GM23338 (cell line): ENCODE results near the gene UCN2. TPM values are rescaled to one million over a fixed set of nuclear protein-coding genes. Genes with fewer than 3 reads are reported as not detected.

Source experiments
- ATAC-seq: fragments of 200-7000 bp; cut with Tn5 transposase; 3 replicates; pipeline ENCODE4 v1.9.1; 2020
- DNase-seq: peaks from one replicate; pipeline ENCODE4 v3.0.0-alpha.2; 2015; ENCODE audit warnings: low spot score
- H2AFZ ChIP-seq: fragments of 200-600 bp; sonication (generic); 2 replicates; pipeline ENCODE4 v1.8.0; 2016; ENCODE audit warnings: antibody characterized with exemption, mild to moderate bottlenecking, moderate library complexity
- H3F3A ChIP-seq: fragments of 200-600 bp; sonication (generic); replicated peaks from 2 replicates; pipeline ENCODE4 v1.8.0; 2017; ENCODE audit warnings: antibody characterized with exemption, mixed run types, low read depth
- H3K27ac ChIP-seq: fragments of 200-600 bp; sonication (generic); 2 replicates; pipeline ENCODE4 v1.6.1; 2016; ENCODE audit warnings: low read depth
- H3K27me3 ChIP-seq: fragments of 200-600 bp; sonication (generic); 2 replicates; pipeline ENCODE4 v1.8.0; 2016; ENCODE audit warnings: mild to moderate bottlenecking, mixed run types, moderate library complexity; ENCODE audit not compliant: insufficient read depth
- H3K36me3 ChIP-seq: fragments of 200-600 bp; sonication (generic); 2 replicates; pipeline ENCODE4 v1.8.0; 2016; ENCODE audit warnings: mild to moderate bottlenecking; ENCODE audit not compliant: insufficient read depth
- H3K4me1 ChIP-seq: fragments of 200-600 bp; sonication (generic); 2 replicates; pipeline ENCODE4 v1.8.0; 2016; ENCODE audit warnings: mild to moderate bottlenecking, moderate library complexity; ENCODE audit not compliant: insufficient read depth
- H3K4me2 ChIP-seq: fragments of 200-600 bp; sonication (generic); 2 replicates; pipeline ENCODE4 v1.7.1; 2017; ENCODE audit warnings: mixed run types
- H3K4me3 ChIP-seq: fragments of 200-600 bp; sonication (generic); 2 replicates; pipeline ENCODE4 v1.6.1; 2016; ENCODE audit warnings: mixed run types
- H3K79me2 ChIP-seq: fragments of 200-600 bp; sonication (generic); replicated peaks from 2 replicates; pipeline ENCODE4 v1.8.0; 2017; ENCODE audit warnings: mild to moderate bottlenecking; ENCODE audit not compliant: insufficient read depth
- H3K9me2 ChIP-seq: fragments of 200-600 bp; sonication (generic); 2 replicates; pipeline ENCODE4 v1.8.0; 2017; ENCODE audit not compliant: insufficient read depth
- H4K20me1 ChIP-seq: fragments of 200-600 bp; sonication (generic); replicated peaks from 2 replicates; pipeline ENCODE4 v1.8.0; 2017; ENCODE audit warnings: mild to moderate bottlenecking; ENCODE audit not compliant: insufficient read depth
- H3K27ac Mint-ChIP-seq: 2 replicates; pipeline ENCODE4 v1.8.0; 2020; ENCODE audit warnings: inconsistent platforms, mild to moderate bottlenecking, moderate library complexity, mixed read lengths
- H3K27me3 Mint-ChIP-seq: 3 replicates; pipeline ENCODE4 v1.8.0; 2022; ENCODE audit warnings: low read depth, mild to moderate bottlenecking, moderate library complexity, mixed read lengths, inconsistent platforms; ENCODE audit not compliant: insufficient read depth, poor library complexity
- H3K36me3 Mint-ChIP-seq: 3 replicates; pipeline ENCODE4 v1.8.0; 2021; ENCODE audit warnings: low read depth, mild to moderate bottlenecking, inconsistent platforms, moderate library complexity, mixed read lengths
- H3K4me1 Mint-ChIP-seq: 3 replicates; pipeline ENCODE4 v1.8.0; 2020; ENCODE audit warnings: mild to moderate bottlenecking, inconsistent platforms, mixed read lengths
- H3K4me3 Mint-ChIP-seq: 3 replicates; pipeline ENCODE4 v1.8.0; 2021; ENCODE audit warnings: moderate library complexity, mild to moderate bottlenecking, inconsistent platforms, mixed read lengths
- H3K9me3 Mint-ChIP-seq: 3 replicates; pipeline ENCODE4 v1.8.0; 2020; ENCODE audit warnings: moderate library complexity, mild to moderate bottlenecking, inconsistent platforms, mixed read lengths
- CREB1 ChIP-seq: fragments of 250-450 bp; sonication (Bioruptor Pico); IDR thresholded peaks from 2 replicates; pipeline ENCODE4 v1.5.0; 2020; ENCODE audit warnings: low read depth, mild to moderate bottlenecking, moderate library complexity
- ETS1 ChIP-seq: IDR thresholded peaks from 2 replicates; pipeline ENCODE4 v1.6.1; 2016; ENCODE audit warnings: antibody characterized with exemption
- EZH2 ChIP-seq: fragments of 200-600 bp; sonication (generic); IDR thresholded peaks from one replicate; pipeline ENCODE4 v1.8.0; 2017; ENCODE audit warnings: antibody characterized with exemption, mild to moderate bottlenecking, low read depth; ENCODE audit not compliant: unreplicated experiment
- EZH2phosphoT487 ChIP-seq: fragments of 200-600 bp; sonication (generic); IDR thresholded peaks from one replicate; pipeline ENCODE4 v1.8.1; 2018; ENCODE audit warnings: antibody characterized with exemption; ENCODE audit not compliant: unreplicated experiment
- JUNB ChIP-seq: IDR thresholded peaks from one replicate; pipeline ENCODE4 v1.6.1; 2016; ENCODE audit warnings: antibody characterized with exemption; ENCODE audit not compliant: unreplicated experiment
- POLR2AphosphoS5 ChIP-seq: IDR thresholded peaks from 2 replicates; pipeline ENCODE4 v1.6.1; 2016; ENCODE audit warnings: antibody characterized with exemption, low read depth
- STAT1 ChIP-seq: IDR thresholded peaks from one replicate; pipeline ENCODE4 v1.6.1; 2016; ENCODE audit warnings: antibody characterized with exemption; ENCODE audit not compliant: unreplicated experiment
- ZNF114 ChIP-seq: fragments of 250-450 bp; sonication (Bioruptor Pico); IDR thresholded peaks from 2 replicates; pipeline ENCODE4 v1.5.0; 2020; ENCODE audit warnings: mild to moderate bottlenecking, moderate library complexity
- ZNF331 ChIP-seq: fragments of 250-450 bp; sonication (Bioruptor Pico); IDR thresholded peaks from 2 replicates; pipeline ENCODE4 v1.5.0; 2020; ENCODE audit warnings: low read depth, mild to moderate bottlenecking, moderate library complexity
- ZNF462 ChIP-seq: fragments of 250-450 bp; sonication (Bioruptor Pico); IDR thresholded peaks from 2 replicates; pipeline ENCODE4 v1.5.0; 2020; ENCODE audit warnings: mild to moderate bottlenecking, moderate library complexity
- polyA plus RNA-seq: library from polyadenylated mRNA; unstranded; fragments of >200 nt; fragmentation: Nextera tagmentation; extraction: Ambion mirVana; gene quantifications from 2 replicates; pipeline ENCODE4 v1.2.1, GENCODE V29; 2016
- total RNA-seq: library from RNA; depleted of rRNA; stranded (reverse); fragments of >200 nt; shearing (Covaris generic); gene quantifications from 2 replicates; pipeline ENCODE4 v1.2.3, GENCODE V29; 2014
- TF ChIP-seq, protein P1 (sequence below), 2 experiments: fragments of 200-600 bp in 1 of 2; sonication (generic) in 1 of 2; conservative IDR thresholded peaks; 2 replicates each; pipeline versions ENCODE4 v1.5.1 to v1.6.1; 2016 to 2017; ENCODE audit warnings: antibody characterized with exemption in 2 of 2, low read depth in 2 of 2, mild to moderate bottlenecking in 2 of 2, moderate library complexity in 1 of 2

The UCN2 gene
- total and polyA plus RNA-seq, 2 experiments from 2014 or later, result 0.17 TPM; not detected in 1

GRCh38 chr3:48518638-48519276 lies 44.8 kb downstream of the UCN2 start:
- Histone ChIP-seq H3F3A (no peaks in the 10 kb centered on the region), H2AFZ (no peak overlapping the region), H4K20me1 (no peaks in the 10 kb centered on the region), H3K79me2 (no peaks in the 10 kb centered on the region), H3K4me1 (no peaks in the 10 kb centered on the region), H3K36me3 (no peaks in the 10 kb centered on the region), H3K27me3 (no peaks in the 10 kb centered on the region), H3K9me2 (no peaks in the 10 kb centered on the region), H3K4me3 (no peak overlapping the region), H3K27ac (no peak overlapping the region), H3K4me2 (no peak overlapping the region)
- H3K27me3 Mint-ChIP-seq, result peaks cover 2% of the 10 kb centered on the region
- TF ChIP-seq ETS1, result no peak
- TF ChIP-seq, protein P1, sequence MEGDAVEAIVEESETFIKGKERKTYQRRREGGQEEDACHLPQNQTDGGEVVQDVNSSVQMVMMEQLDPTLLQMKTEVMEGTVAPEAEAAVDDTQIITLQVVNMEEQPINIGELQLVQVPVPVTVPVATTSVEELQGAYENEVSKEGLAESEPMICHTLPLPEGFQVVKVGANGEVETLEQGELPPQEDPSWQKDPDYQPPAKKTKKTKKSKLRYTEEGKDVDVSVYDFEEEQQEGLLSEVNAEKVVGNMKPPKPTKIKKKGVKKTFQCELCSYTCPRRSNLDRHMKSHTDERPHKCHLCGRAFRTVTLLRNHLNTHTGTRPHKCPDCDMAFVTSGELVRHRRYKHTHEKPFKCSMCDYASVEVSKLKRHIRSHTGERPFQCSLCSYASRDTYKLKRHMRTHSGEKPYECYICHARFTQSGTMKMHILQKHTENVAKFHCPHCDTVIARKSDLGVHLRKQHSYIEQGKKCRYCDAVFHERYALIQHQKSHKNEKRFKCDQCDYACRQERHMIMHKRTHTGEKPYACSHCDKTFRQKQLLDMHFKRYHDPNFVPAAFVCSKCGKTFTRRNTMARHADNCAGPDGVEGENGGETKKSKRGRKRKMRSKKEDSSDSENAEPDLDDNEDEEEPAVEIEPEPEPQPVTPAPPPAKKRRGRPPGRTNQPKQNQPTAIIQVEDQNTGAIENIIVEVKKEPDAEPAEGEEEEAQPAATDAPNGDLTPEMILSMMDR (conservative IDR thresholded peaks at IDR 0.05; ENCODE audit: low read depth in 2 of 2), result no peak
- no peaks in the 10 kb centered on the region for H3K9me3 Mint-ChIP-seq
- ATAC-seq, result no peak
- no peak overlapping the region for H3K27ac Mint-ChIP-seq
- DNase-seq, result no peak
- no peaks in the 10 kb centered on the region for H3K4me1 Mint-ChIP-seq
- peaks cover 2% of the 10 kb centered on the region; the same call in 2 of the 3 replicates for H3K36me3 Mint-ChIP-seq
- H3K4me3 Mint-ChIP-seq, result no peak overlapping the region

GRCh38 chr3:48518069-48518468 lies 45.5 kb downstream of the UCN2 start:
- no peaks in the 10 kb centered on the region for H3K27me3 ChIP-seq
- peaks cover 2% of the 10 kb centered on the region; the same call in 2 of the 3 replicates for H3K36me3 Mint-ChIP-seq
- no peaks in the 10 kb centered on the region for H3K4me1 ChIP-seq
- H3K4me3 Mint-ChIP-seq, result no peak overlapping the region
- ATAC-seq (no peak), DNase-seq (no peak)
- no peaks in the 10 kb centered on the region for H3K9me3 Mint-ChIP-seq
- no peak overlapping the region for H3K27ac ChIP-seq
- H3K27me3 Mint-ChIP-seq, result peaks cover 2% of the 10 kb centered on the region
- no peaks in the 10 kb centered on the region for H3K9me2 ChIP-seq
- H3K79me2 ChIP-seq, result no peaks in the 10 kb centered on the region
- no peaks in the 10 kb centered on the region for H4K20me1 ChIP-seq
- H3K27ac Mint-ChIP-seq, result no peak overlapping the region
- H3K4me3 ChIP-seq, result no peak overlapping the region
- no peaks in the 10 kb centered on the region for H3K36me3 ChIP-seq
- H3F3A ChIP-seq, result no peaks in the 10 kb centered on the region
- H3K4me1 Mint-ChIP-seq, result no peaks in the 10 kb centered on the region
- H3K4me2 ChIP-seq, result no peak overlapping the region
- H2AFZ ChIP-seq, result no peak overlapping the region
- TF ChIP-seq EZH2, result no peak
- no peak for TF ChIP-seq EZH2phosphoT487
- no peak for TF ChIP-seq CREB1 (CRISPR knock-in tag)
- no peak for TF ChIP-seq STAT1
- no peak for TF ChIP-seq ZNF462 (CRISPR knock-in tag)
- TF ChIP-seq ZNF114 (CRISPR knock-in tag), result no peak
- TF ChIP-seq POLR2AphosphoS5, result no peak
- no peak for TF ChIP-seq ZNF331 (CRISPR knock-in tag)
- TF ChIP-seq JUNB, result no peak
